H9 (cell line): ENCODE data around the gene TMEM266. TPM values are rescaled to one million over a fixed set of nuclear protein-coding genes. Genes with fewer than 3 reads are reported as not detected.

Experiments used
- DNase-seq: peaks from one replicate; pipeline ENCODE4 v3.0.0-alpha.2; 2017
- H2AFZ ChIP-seq: one replicate; pipeline ENCODE4 v1.6.1; 2013; ENCODE audit warnings: mild to moderate bottlenecking, low read length, control low read depth, moderate library complexity
- H2AK5ac ChIP-seq: 2 replicates; pipeline ENCODE4 v1.6.1; 2013; ENCODE audit warnings: low read length, control low read depth, mixed read lengths; ENCODE audit not compliant: insufficient read length
- H2BK120ac ChIP-seq: one replicate; pipeline ENCODE4 v1.6.1; 2013; ENCODE audit warnings: low read depth, mild to moderate bottlenecking, low read length, control low read depth, inconsistent platforms; ENCODE audit not compliant: poor library complexity, severe bottlenecking
- H2BK12ac ChIP-seq: 2 replicates; pipeline ENCODE4 v1.6.1; 2013; ENCODE audit warnings: low read length, control low read depth, mixed read lengths, low read depth; ENCODE audit not compliant: insufficient read length
- H2BK15ac ChIP-seq: 2 replicates; pipeline ENCODE4 v1.6.1; 2013; ENCODE audit warnings: low read depth, low read length, control low read depth
- H2BK20ac ChIP-seq: one replicate; pipeline ENCODE4 v1.6.1; 2013; ENCODE audit warnings: low read depth, mild to moderate bottlenecking, low read length, control low read depth, inconsistent platforms; ENCODE audit not compliant: poor library complexity, severe bottlenecking
- H2BK5ac ChIP-seq: 2 replicates; pipeline ENCODE4 v1.6.1; 2013; ENCODE audit warnings: low read length, control low read depth, mixed read lengths; ENCODE audit not compliant: insufficient read length
- H3K14ac ChIP-seq: 2 replicates; pipeline ENCODE4 v1.6.1; 2013; ENCODE audit warnings: low read length, control low read depth; ENCODE audit not compliant: insufficient read depth
- H3K18ac ChIP-seq: 2 replicates; pipeline ENCODE4 v1.6.1; 2013; ENCODE audit warnings: low read depth, mild to moderate bottlenecking, mixed read lengths, low read length, control low read depth; ENCODE audit not compliant: insufficient read length
- H3K23ac ChIP-seq: 2 replicates; pipeline ENCODE4 v1.6.1; 2013; ENCODE audit warnings: low read length, control low read depth, mixed read lengths, low read depth; ENCODE audit not compliant: insufficient read length
- H3K23me2 ChIP-seq: 2 replicates; pipeline ENCODE4 v1.6.1; 2013; ENCODE audit warnings: low read depth, mild to moderate bottlenecking, mixed read lengths, low read length, control low read depth; ENCODE audit not compliant: insufficient read length, poor library complexity, severe bottlenecking
- H3K27ac ChIP-seq: 2 replicates; pipeline ENCODE4 v1.5.1; 2013; ENCODE audit warnings: low read length, control low read depth, mixed read lengths, low read depth; ENCODE audit not compliant: insufficient read length
- H3K27me3 ChIP-seq: 2 replicates; pipeline ENCODE4 v1.6.1; 2013; ENCODE audit warnings: low read length, control low read depth, inconsistent platforms; ENCODE audit not compliant: insufficient read depth
- H3K4ac ChIP-seq: 2 replicates; pipeline ENCODE4 v1.6.1; 2013; ENCODE audit warnings: low read depth, mild to moderate bottlenecking, control low read depth, inconsistent platforms, low read length, moderate library complexity
- H3K4me1 ChIP-seq: 2 replicates; pipeline ENCODE4 v1.6.1; 2013; ENCODE audit warnings: low read length, control low read depth, inconsistent platforms; ENCODE audit not compliant: insufficient read depth
- H3K4me2 ChIP-seq: 2 replicates; pipeline ENCODE4 v1.6.1; 2013; ENCODE audit warnings: low read length, control low read depth, mixed read lengths; ENCODE audit not compliant: insufficient read length, insufficient read depth
- H3K56ac ChIP-seq: 2 replicates; pipeline ENCODE4 v1.6.1; 2013; ENCODE audit warnings: low read depth, mild to moderate bottlenecking, mixed read lengths, low read length, control low read depth; ENCODE audit not compliant: insufficient read length
- H3K79me1 ChIP-seq: 2 replicates; pipeline ENCODE4 v1.6.1; 2013; ENCODE audit warnings: low read depth, mild to moderate bottlenecking, moderate library complexity, low read length, control low read depth, inconsistent platforms; ENCODE audit not compliant: insufficient read depth, poor library complexity, severe bottlenecking
- H3K79me2 ChIP-seq: 2 replicates; pipeline ENCODE4 v1.6.1; 2013; ENCODE audit warnings: low read length, control low read depth, inconsistent platforms; ENCODE audit not compliant: insufficient read depth
- H3K9ac ChIP-seq: 2 replicates; pipeline ENCODE4 v1.6.1; 2013; ENCODE audit warnings: low read length, control low read depth, mixed read lengths; ENCODE audit not compliant: insufficient read length; ENCODE audit errors: extremely low read depth
- H3K9me3 ChIP-seq: one replicate; pipeline ENCODE4 v1.6.1; 2013; ENCODE audit warnings: low read depth, low read length, inconsistent platforms; ENCODE audit not compliant: control insufficient read depth
- H3T11ph ChIP-seq: one replicate; pipeline ENCODE4 v1.6.1; 2013; ENCODE audit warnings: mild to moderate bottlenecking, low read length, control low read depth, inconsistent platforms
- H4K20me1 ChIP-seq: one replicate; pipeline ENCODE4 v1.6.1; 2013; ENCODE audit not compliant: control insufficient read depth, insufficient read length, insufficient read depth
- H4K5ac ChIP-seq: 2 replicates; pipeline ENCODE4 v1.6.1; 2013; ENCODE audit warnings: low read depth, mild to moderate bottlenecking, mixed read lengths, low read length, control low read depth; ENCODE audit not compliant: insufficient read length
- H4K8ac ChIP-seq: replicated peaks from 2 replicates; pipeline ENCODE4 v1.6.1; 2013; ENCODE audit warnings: low read length, control low read depth, mixed read lengths, low read depth; ENCODE audit not compliant: insufficient read length
- H4K91ac ChIP-seq: 2 replicates; pipeline ENCODE4 v1.6.1; 2013; ENCODE audit warnings: low read depth, mild to moderate bottlenecking, moderate library complexity, mixed read lengths, low read length, control low read depth; ENCODE audit not compliant: insufficient read length
- H3K27ac Mint-ChIP-seq, 3 experiments: 2 replicates in 2 of 3; 3 replicates in 1 of 3; pipeline ENCODE4 v1.8.0; 2020 to 2021; ENCODE audit warnings: mixed read lengths in 3 of 3, mild to moderate bottlenecking in 1 of 3, moderate library complexity in 1 of 3
- H3K27me3 Mint-ChIP-seq: 2 replicates; pipeline ENCODE4 v1.8.0; 2021; ENCODE audit warnings: low read depth, mild to moderate bottlenecking, moderate library complexity, mixed read lengths
- H3K36me3 Mint-ChIP-seq, 3 experiments: 2 replicates in 2 of 3; 3 replicates in 1 of 3; pipeline ENCODE4 v1.8.0; 2020 to 2021; ENCODE audit warnings: low read depth in 3 of 3, mixed read lengths in 3 of 3; ENCODE audit not compliant: insufficient read depth in 1 of 3
- H3K4me1 Mint-ChIP-seq, 2 experiments: 2 replicates each; pipeline ENCODE4 v1.8.0; 2020; ENCODE audit warnings: mixed read lengths in 2 of 2
- H3K4me3 Mint-ChIP-seq, 2 experiments: 2 replicates in 1 of 2; 3 replicates in 1 of 2; pipeline ENCODE4 v1.8.0; 2020 to 2021; ENCODE audit warnings: mild to moderate bottlenecking in 2 of 2, mixed read lengths in 2 of 2, moderate library complexity in 1 of 2
- H3K9me3 Mint-ChIP-seq, 2 experiments: 2 replicates in 1 of 2; 3 replicates in 1 of 2; pipeline ENCODE4 v1.8.0; 2020; ENCODE audit warnings: mild to moderate bottlenecking in 2 of 2, mixed read lengths in 2 of 2, moderate library complexity in 1 of 2
- CTCF ChIP-seq: fragments of 200-600 bp; sonication (generic); conservative IDR thresholded peaks from 3 replicates; pipeline ENCODE4 v1.8.0; 2021; ENCODE audit warnings: antibody characterized with exemption, mild to moderate bottlenecking
- WGBS: extraction: QIAGEN DNeasy Blood & Tissue Kit; methylation state at CpG from one replicate; pipeline ENCODE4 v1.1.7; 2013; ENCODE audit warnings: missing lambda C conversion rate, low lambda C conversion rate, mixed read lengths; ENCODE audit not compliant: insufficient read length; ENCODE audit errors: extremely low coverage; 5-methylcytosine and 5-hydroxymethylcytosine counted together
- total RNA-seq: library from RNA; stranded (reverse); gene quantifications from 2 replicates; pipeline ENCODE4 v1.2.1, GENCODE V29; 2021

TMEM266 gene
- total RNA-seq, 1 experiment from 2014 or later = 0.81 TPM

GRCh38 chr15:76204916-76205460, 145.2 kb downstream of the TMEM266 start:
- Histone ChIP-seq H4K8ac (no peak overlapping the region), H3K18ac (no peak overlapping the region), H3K27me3 (no peaks in the 10 kb centered on the region), H3K79me1 (no peaks in the 10 kb centered on the region), H2BK12ac (no peak overlapping the region), H3K56ac (no peak overlapping the region), H4K5ac (no peak overlapping the region), H3K14ac (no peak overlapping the region), H3T11ph (no peak overlapping the region), H2AFZ (no peak overlapping the region), H4K91ac (no peak overlapping the region), H2BK120ac (no peak overlapping the region), H3K4me1 (peaks cover 2% of the 10 kb centered on the region; the same call in 1 of the 2 replicates), H2BK20ac (no peak overlapping the region), H3K9ac (no peak overlapping the region), H3K23ac (no peak overlapping the region), H4K20me1 (no peaks in the 10 kb centered on the region), H3K23me2 (no peaks in the 10 kb centered on the region), H3K9me3 (no peaks in the 10 kb centered on the region), H3K4me2 (no peak overlapping the region), H3K4ac (no peak overlapping the region), H2AK5ac (no peak overlapping the region), H3K79me2 (no peaks in the 10 kb centered on the region), H2BK15ac (no peak overlapping the region), H2BK5ac (no peak overlapping the region), H3K27ac (no peak overlapping the region)
- Mint-ChIP-seq H3K27ac (no peak overlapping the region), H3K9me3 (no peaks in the 10 kb centered on the region), H3K4me3 (no peak overlapping the region), H3K36me3 (peaks cover 0 to 6% (median 0%) of the 10 kb centered on the region in 3 experiments; a peak in 2 of 7 replicates), H3K4me1 (peaks cover 11 to 15% of the 10 kb centered on the region in 2 experiments), H3K27me3 (no peaks in the 10 kb centered on the region; the same call in 1 of the 2 replicates)
- TF ChIP-seq CTCF = no peak
- no CpG with 5 or more reads among the region's 11 CpGs for WGBS
- no peak for DNase-seq
